Brain microvascular endothelial cell (primary cell): ENCODE measurements around the gene ARID5B.

Source experiments
- DNase-seq: peaks from one replicate; pipeline ENCODE4 v3.0.0-alpha.2; 2020
- H3K27ac ChIP-seq: fragments of 250-450 bp; sonication (Bioruptor Pico); 2 replicates; pipeline ENCODE4 v1.5.1; 2020; ENCODE audit warnings: mild to moderate bottlenecking, moderate library complexity
- H3K27me3 ChIP-seq: fragments of 250-450 bp; sonication (Bioruptor Pico); replicated peaks from 2 replicates; pipeline ENCODE4 v1.5.1; 2020; ENCODE audit warnings: mild to moderate bottlenecking
- H3K36me3 ChIP-seq: fragments of 250-450 bp; sonication (Bioruptor Pico); replicated peaks from 2 replicates; pipeline ENCODE4 v1.5.1; 2020; ENCODE audit warnings: mild to moderate bottlenecking
- H3K4me3 ChIP-seq: 2 replicates; pipeline ENCODE4 v1.5.1; 2011; ENCODE audit warnings: low read depth, mild to moderate bottlenecking, control low read depth, low read length, moderate library complexity
- CTCF ChIP-seq: IDR thresholded peaks from 2 replicates; pipeline ENCODE4 v1.5.1; 2011; ENCODE audit warnings: low read depth, mild to moderate bottlenecking, moderate library complexity, low read length, control low read depth, inconsistent platforms; ENCODE audit errors: missing control alignments
- in situ Hi-C: cut with HindIII; loops from 2 replicates; pipeline ENCODE4 v1.10.0; 2017; ENCODE audit warnings: low sequenced_read_pairs, low pct_ligation_motif_present

Gene ARID5B

GRCh38 chr10:61958311-61958710 lies 56.8 kb downstream of the ARID5B start:
- DNase-seq = no peak
- Histone ChIP-seq H3K4me3 (no peak overlapping the region), H3K36me3 (no peaks in the 10 kb centered on the region), H3K27ac (no peak overlapping the region), H3K27me3 (no peaks in the 10 kb centered on the region)
- TF ChIP-seq CTCF = no peak
- in situ Hi-C loops = no loop called here

- Histone ChIP-seq H3K27me3 (no peaks in the 10 kb centered on the region), H3K4me3 (no peak overlapping the region), H3K36me3 (no peaks in the 10 kb centered on the region), H3K27ac (no peak overlapping the region)
- in situ Hi-C loops = no loop called here
- DNase-seq = no peak
- no peak for TF ChIP-seq CTCF
Measured at GRCh38 chr10:61958805-61959204, 57.3 kb downstream of the ARID5B start.

- no peaks in the 10 kb centered on the region for H3K36me3 ChIP-seq
- no peaks in the 10 kb centered on the region for H3K27me3 ChIP-seq
- H3K4me3 ChIP-seq = no peak overlapping the region
- in situ Hi-C loops = no loop called here
- DNase-seq = no peak
- no peak for TF ChIP-seq CTCF
- no peak overlapping the region for H3K27ac ChIP-seq
Measured at GRCh38 chr10:61959814-61960213, 58.3 kb downstream of the ARID5B start.

- H3K36me3 ChIP-seq = no peaks in the 10 kb centered on the region
- no peak overlapping the region for H3K27ac ChIP-seq
- no peak for DNase-seq
- TF ChIP-seq CTCF = no peak
- in situ Hi-C loops = no loop called here
- H3K27me3 ChIP-seq = no peaks in the 10 kb centered on the region
- no peak overlapping the region for H3K4me3 ChIP-seq
Measured at GRCh38 chr10:61960396-61961120, 59.1 kb downstream of the ARID5B start.

GRCh38 chr10:61961278-61961677 lies 59.8 kb downstream of the ARID5B start:
- no peak for DNase-seq
- no peaks in the 10 kb centered on the region for H3K36me3 ChIP-seq
- no peaks in the 10 kb centered on the region for H3K27me3 ChIP-seq
- in situ Hi-C loops = no loop called here
- no peak overlapping the region for H3K4me3 ChIP-seq
- TF ChIP-seq CTCF = no peak
- no peak overlapping the region for H3K27ac ChIP-seq

- no peak overlapping the region for H3K27ac ChIP-seq
- no peaks in the 10 kb centered on the region for H3K36me3 ChIP-seq
- TF ChIP-seq CTCF = no peak
- in situ Hi-C loops = no loop called here
- no peak for DNase-seq
- H3K27me3 ChIP-seq = no peaks in the 10 kb centered on the region
- H3K4me3 ChIP-seq = no peak overlapping the region
Measured at GRCh38 chr10:61962971-61963370, 61.5 kb downstream of the ARID5B start.
